Activated CD8-positive, alpha-beta memory T cell treated with anti-CD3 and anti-CD28 coated beads, Interleukin-2, amount 10 ng/mL, durations not matched to agents 7 days and 5 days (primary cell): Measurements from ENCODE around the gene C1orf53. TPM values are rescaled to one million over a fixed set of nuclear protein-coding genes. Genes with fewer than 3 reads are reported as not detected.
"Not testable (repeated sequence)": the region's sequence is repeated elsewhere in the genome, so short reads cannot be mapped to it uniquely, and the experiment has no call there.

Experiments used
- ATAC-seq: fragments of 150-1000 bp; cut with Tn5 transposase; one replicate; pipeline ENCODE4 v1.10.0; 2021; ENCODE audit warnings: moderate library complexity
- CTCF ChIA-PET: fragments of 350-600 bp; sonication (Branson Sonifier 250); formaldehyde crosslinking; loops from one replicate; lab custom pipeline; 2021; ENCODE audit warnings: antibody characterized with exemption; lab: Charles Lee
- DNase-seq: peaks from one replicate; pipeline ENCODE4 v3.0.0-alpha.2; 2020
- H3K27ac Mint-ChIP-seq: one replicate; pipeline ENCODE4 v1.8.0; 2021; ENCODE audit warnings: mild to moderate bottlenecking, mixed read lengths
- H3K27me3 Mint-ChIP-seq: one replicate; pipeline ENCODE4 v1.8.0; 2021; ENCODE audit warnings: mixed read lengths
- H3K36me3 Mint-ChIP-seq: one replicate; pipeline ENCODE4 v1.8.0; 2021; ENCODE audit warnings: mild to moderate bottlenecking, mixed read lengths
- H3K4me1 Mint-ChIP-seq: one replicate; pipeline ENCODE4 v1.8.0; 2021; ENCODE audit warnings: mixed read lengths
- H3K4me3 Mint-ChIP-seq: one replicate; pipeline ENCODE4 v1.8.0; 2021; ENCODE audit warnings: mild to moderate bottlenecking, moderate library complexity, mixed read lengths
- H3K9me3 Mint-ChIP-seq: one replicate; pipeline ENCODE4 v1.8.0; 2022; ENCODE audit warnings: low read depth, mixed read lengths
- total RNA-seq, 2 experiments: library from RNA; stranded (reverse); gene quantifications; one replicate each; pipeline ENCODE4 v1.2.3, GENCODE V29; 2021

The C1orf53 gene
- total RNA-seq: 1 to 10 TPM in 1 of 2 experiments, under 1 TPM in 1; 0.55 to 2.5 TPM

DNA sequence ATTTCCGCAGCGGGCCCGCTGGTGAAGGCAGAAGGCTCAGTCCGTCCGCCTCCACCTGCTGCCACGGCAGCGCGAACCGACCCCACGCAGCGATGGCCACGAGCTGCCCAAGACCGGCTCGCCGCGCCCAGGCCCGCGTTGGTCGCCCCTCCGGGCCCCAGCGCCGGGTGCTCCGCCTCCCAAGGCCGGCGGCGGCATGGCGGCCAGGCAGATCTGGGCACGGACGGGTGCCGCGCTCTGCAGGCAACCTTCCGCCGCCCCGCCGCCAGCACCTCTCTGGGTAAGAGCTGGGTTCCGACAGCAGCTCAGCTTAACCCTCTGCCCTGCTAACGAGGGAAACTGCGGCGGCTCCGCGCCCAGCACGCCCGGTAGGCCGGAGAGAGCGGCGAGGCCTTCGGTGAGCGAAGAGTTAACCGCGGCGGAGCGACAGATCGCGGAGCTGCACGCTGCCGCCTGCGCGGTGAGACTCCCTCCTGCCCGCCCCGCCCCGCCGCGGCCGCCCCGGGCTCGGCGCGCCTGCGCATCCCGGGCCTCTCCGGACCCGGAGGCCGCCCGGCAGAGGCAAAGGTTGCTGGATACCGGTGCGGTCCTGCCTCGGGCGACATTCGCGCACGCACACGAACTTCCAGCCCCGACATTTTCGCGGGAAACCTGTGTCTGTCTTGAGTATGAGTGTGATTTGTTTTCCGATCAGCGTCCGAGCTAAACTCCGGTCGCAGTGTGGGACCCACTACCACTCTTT, at the start of gene C1orf53:
Gene C1orf53 (plus strand): TSS at position 177 of the 742 bp plus-strand sequence. CDS start 20 bp downstream, at position 197.
- Mint-ChIP-seq H3K27ac (peak within 1 kb of the TSS; percentile 78), H3K9me3 (no peaks in the 10 kb centered on the region), H3K36me3 (no peaks in the 10 kb centered on the region), H3K27me3 (peaks cover 54% of the 10 kb centered on the region), H3K4me1 (peaks cover 16% of the 10 kb centered on the region), H3K4me3 (peak within 1 kb of the TSS; percentile 81)
- ATAC-seq (peak; percentile 97), DNase-seq (peak; percentile 82)
- CTCF ChIA-PET: interaction anchor here (0.6 to 4.6 kb wide), 11 partner anchors 9 to 383 kb away, joined by 3 to 50 read pairs (median 5); partner anchors contain the start of genes DENND1B and LHX9

DNA sequence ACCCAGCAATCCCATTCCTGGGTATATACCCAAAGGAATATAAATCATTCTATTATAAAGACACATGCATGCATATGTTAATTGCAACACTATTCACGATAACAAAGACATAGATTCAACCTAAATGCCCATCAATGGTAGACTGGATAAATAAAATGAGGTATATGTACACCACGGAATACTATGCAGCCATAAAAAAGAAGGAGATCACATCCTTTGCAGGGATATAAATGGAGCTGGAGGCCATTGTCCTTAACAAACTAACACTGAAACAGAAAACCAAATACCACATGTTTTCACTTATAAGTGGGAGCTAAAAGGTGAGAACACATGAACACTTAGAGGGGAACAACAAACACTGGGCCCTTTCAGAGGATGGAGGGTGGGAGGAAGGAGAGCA, 46.7 kb upstream of the C1orf53 start:
- not testable (repeated sequence) for H3K4me1 Mint-ChIP-seq, H3K4me3 Mint-ChIP-seq, H3K27ac Mint-ChIP-seq, ATAC-seq, DNase-seq, H3K27me3 Mint-ChIP-seq, H3K9me3 Mint-ChIP-seq, H3K36me3 Mint-ChIP-seq
- CTCF ChIA-PET: interaction anchor here (1.2 to 2.6 kb wide), 3 partner anchors 13 to 240 kb away, joined by 3 to 7 read pairs (median 4); no protein-coding TSS in a partner anchor

DNA sequence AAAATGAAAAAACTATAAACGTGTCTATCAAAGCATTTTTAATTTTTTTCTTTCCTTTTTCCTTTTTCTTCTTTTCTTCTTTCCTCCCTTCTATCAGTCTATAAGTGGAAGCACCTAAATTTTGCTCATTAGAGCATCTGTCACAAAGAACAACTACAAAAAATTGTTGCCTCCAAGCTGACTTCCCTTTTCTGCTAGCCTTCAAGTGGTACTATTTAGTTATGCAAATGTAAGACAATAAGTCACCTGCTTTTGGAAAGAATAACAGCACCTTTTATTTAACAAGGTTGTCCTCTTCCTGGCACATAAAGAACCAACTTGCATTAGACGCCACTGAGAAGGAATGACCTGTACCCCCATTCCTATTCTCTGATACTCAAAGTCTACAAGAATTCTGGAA, 45.0 kb upstream of the C1orf53 start:
- Mint-ChIP-seq H3K27me3 (no peaks in the 10 kb centered on the region), H3K27ac (no peak overlapping the region), H3K4me3 (no peak overlapping the region), H3K9me3 (no peaks in the 10 kb centered on the region), H3K4me1 (no peaks in the 10 kb centered on the region), H3K36me3 (peaks cover 3% of the 10 kb centered on the region)
- DNase-seq (no peak), ATAC-seq (no peak)
- CTCF ChIA-PET: interaction anchor here (2.6 kb wide), 1 partner anchor 11 kb away, joined by 13 read pairs; no protein-coding TSS in a partner anchor

DNA sequence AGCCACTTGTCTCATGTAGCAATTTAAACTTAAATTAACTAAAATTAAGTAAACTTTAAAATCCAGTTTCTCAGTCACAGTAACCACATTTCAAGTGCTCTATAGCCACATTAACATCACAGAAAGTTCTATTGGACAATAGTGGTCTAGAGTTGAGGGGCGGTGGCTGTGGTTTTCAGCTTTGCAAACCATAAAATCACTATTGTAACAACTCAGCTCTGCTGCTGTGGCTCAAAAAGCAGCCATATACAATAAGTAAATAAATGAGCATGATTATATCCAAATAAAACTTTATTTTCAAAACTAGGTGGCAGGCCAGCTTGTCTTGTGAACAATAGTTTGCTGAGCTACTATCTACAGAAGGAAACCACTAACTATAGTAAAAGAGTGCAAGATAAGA, 43.4 kb upstream of the C1orf53 start:
- ATAC-seq (no peak), DNase-seq (no peak)
- Mint-ChIP-seq H3K4me1 (no peaks in the 10 kb centered on the region), H3K27ac (no peak overlapping the region), H3K27me3 (no peaks in the 10 kb centered on the region), H3K9me3 (no peaks in the 10 kb centered on the region), H3K36me3 (peaks cover 3% of the 10 kb centered on the region), H3K4me3 (no peak overlapping the region)
- CTCF ChIA-PET: interaction anchor here (1.1 to 2.6 kb wide), 3 partner anchors 10 to 333 kb away, joined by 3 to 13 read pairs (median 3); no protein-coding TSS in a partner anchor

DNA sequence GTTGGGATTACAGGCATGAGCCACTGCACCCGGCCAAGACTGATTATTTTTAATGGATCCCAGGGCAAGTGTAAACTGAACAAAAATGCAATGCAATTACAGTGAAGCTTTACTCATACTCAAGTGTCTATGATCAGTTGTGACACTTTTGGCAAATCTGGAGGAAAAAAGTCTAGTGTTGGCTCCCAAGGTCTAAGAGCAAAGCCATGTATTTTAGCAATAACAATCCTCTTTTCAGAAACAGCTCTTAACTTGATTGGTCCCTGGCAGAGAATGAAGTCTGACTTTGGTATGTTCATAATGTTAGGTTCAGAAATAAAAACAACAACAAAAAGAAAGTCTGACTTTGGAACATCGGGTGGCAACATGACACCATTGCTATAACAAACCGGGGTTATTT, 40.2 kb upstream of the C1orf53 start:
- H3K4me1 Mint-ChIP-seq: no peaks in the 10 kb centered on the region
- CTCF ChIA-PET: no interaction called here
- ATAC-seq (no peak), DNase-seq (no peak)
- no peak overlapping the region for H3K27ac Mint-ChIP-seq
- peaks cover 3% of the 10 kb centered on the region for H3K27me3 Mint-ChIP-seq
- no peaks in the 10 kb centered on the region for H3K36me3 Mint-ChIP-seq
- H3K9me3 Mint-ChIP-seq: no peaks in the 10 kb centered on the region
- no peak overlapping the region for H3K4me3 Mint-ChIP-seq

DNA sequence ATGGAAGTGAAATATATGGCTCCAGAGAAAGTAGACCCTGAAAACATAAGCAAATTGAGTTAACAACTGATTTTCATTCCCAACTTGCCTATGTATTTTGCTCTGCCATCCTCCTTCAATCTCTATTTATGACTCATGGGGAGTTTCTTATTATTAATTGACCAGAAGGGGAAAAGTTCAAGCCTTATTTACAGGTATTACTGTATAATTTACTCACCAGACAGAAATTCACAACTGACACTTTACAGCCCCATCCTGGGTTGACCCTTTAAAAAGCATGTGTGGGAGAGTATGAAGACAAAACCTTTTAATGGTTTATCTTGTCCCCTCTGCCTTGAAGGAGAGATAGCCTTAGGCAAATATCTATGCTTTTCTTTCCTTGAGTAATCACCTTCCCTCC, 39.8 kb upstream of the C1orf53 start:
- CTCF ChIA-PET: no interaction called here
- Mint-ChIP-seq H3K36me3 (no peaks in the 10 kb centered on the region), H3K4me1 (no peaks in the 10 kb centered on the region), H3K27ac (no peak overlapping the region), H3K9me3 (no peaks in the 10 kb centered on the region), H3K4me3 (no peak overlapping the region), H3K27me3 (peaks cover 3% of the 10 kb centered on the region)
- DNase-seq (no peak), ATAC-seq (no peak)

DNA sequence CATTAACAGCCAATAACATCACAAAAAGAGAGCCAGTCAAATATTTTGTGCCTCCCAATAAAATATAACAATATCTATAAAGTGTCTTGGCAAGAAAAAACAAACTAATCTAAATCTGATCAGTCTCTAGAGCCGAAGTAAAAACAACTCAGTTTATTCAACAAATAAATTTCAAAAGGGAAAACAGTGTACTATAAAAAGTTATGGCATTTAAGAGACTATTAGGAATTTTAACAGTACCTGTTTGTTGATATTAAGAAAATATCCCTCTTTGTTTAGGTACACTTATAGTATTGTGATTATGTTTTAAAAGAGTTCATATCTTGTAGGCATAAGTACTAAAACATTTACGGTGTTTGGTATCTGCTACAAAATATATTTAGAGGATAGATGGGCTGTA, 36.6 kb upstream of the C1orf53 start:
- Mint-ChIP-seq H3K4me3 (no peak overlapping the region), H3K36me3 (no peaks in the 10 kb centered on the region), H3K4me1 (peaks cover 1% of the 10 kb centered on the region), H3K27ac (no peak overlapping the region), H3K9me3 (no peaks in the 10 kb centered on the region), H3K27me3 (peaks cover 3% of the 10 kb centered on the region)
- ATAC-seq (no peak), DNase-seq (no peak)
- CTCF ChIA-PET: no interaction called here

DNA sequence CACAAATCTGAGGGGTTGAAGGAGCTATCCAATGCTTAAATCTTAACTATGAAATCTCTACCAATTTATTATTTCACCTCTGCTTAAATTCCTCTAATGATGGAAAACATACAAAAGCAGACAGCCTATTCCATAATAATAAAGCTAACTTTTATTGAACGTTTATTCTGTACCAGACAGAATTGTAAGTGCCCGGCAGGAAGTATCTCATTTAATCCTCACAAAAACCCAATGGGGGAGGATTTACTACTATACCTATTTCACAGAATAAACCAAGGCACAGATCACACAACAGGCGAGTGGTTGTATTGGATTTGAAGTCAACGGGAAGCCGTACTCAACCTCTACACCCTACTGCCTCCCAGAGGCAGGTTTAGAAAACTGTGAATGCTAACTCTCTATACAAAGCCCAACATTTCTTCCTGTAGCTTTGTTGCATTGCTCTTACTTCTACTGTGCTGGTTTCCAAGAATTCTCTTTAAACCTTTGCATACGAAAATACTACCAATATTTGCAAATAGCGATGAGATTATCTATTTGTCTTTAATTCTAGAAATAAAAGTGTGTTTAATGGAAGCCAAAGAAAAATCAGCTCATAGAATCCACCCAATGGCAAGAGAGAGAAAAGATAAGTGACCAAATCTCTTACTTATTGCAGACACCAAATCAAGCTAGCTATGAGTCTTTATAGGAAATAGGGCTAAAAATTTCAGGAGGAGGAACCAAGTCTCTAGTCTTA, 33.5 kb upstream of the C1orf53 start:
- ATAC-seq: peak; percentile 93

DNA sequence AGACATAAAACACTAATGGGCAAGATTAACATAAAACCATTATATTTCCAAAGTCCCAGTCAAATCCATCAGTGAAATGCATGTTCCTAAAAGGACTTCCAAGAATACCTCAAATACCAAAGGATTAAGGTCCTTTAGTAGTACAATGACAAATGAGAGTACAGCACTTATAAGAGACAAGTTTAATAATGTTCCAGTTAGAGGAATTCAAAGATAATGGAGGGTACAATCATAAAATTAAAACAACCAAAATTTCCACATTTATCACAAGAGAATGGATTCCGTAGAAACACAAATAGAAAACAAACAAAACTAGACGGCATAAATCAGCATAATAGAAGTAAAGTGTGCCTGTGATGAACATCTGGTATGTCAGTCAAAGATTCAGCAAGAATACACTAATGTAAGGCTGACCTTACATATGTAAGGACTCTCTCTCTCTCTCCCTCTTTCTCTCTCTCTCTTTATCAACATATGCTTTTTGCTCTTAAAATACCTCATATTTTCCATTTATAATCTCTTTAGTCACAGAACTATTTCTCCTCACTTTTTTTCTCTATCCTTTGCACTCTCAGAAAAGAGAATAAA, 32.8 kb upstream of the C1orf53 start:
- ATAC-seq: no peak
- Mint-ChIP-seq H3K4me3 (no peak overlapping the region), H3K27ac (no peak overlapping the region), H3K27me3 (peaks cover 6% of the 10 kb centered on the region), H3K4me1 (peaks cover 1% of the 10 kb centered on the region), H3K9me3 (no peaks in the 10 kb centered on the region), H3K36me3 (no peaks in the 10 kb centered on the region)
- CTCF ChIA-PET: interaction anchor here (0.6 to 2.1 kb wide), 31 partner anchors 8 to 597 kb away, joined by 3 to 23 read pairs (median 4); no protein-coding TSS in a partner anchor
- DNase-seq: no peak

More for the DNA sequence above, 33.5 kb upstream of the C1orf53 start:
- Mint-ChIP-seq H3K27me3 (peaks cover 6% of the 10 kb centered on the region), H3K4me3 (no peak overlapping the region), H3K4me1 (peaks cover 1% of the 10 kb centered on the region), H3K36me3 (no peaks in the 10 kb centered on the region), H3K9me3 (no peaks in the 10 kb centered on the region), H3K27ac (no peak overlapping the region)
- peak; percentile 52 for DNase-seq
- CTCF ChIA-PET: interaction anchor here (0.6 to 2.1 kb wide), 37 partner anchors 9 to 598 kb away, joined by 3 to 23 read pairs (median 3); partner anchors contain the start of gene LHX9

DNA sequence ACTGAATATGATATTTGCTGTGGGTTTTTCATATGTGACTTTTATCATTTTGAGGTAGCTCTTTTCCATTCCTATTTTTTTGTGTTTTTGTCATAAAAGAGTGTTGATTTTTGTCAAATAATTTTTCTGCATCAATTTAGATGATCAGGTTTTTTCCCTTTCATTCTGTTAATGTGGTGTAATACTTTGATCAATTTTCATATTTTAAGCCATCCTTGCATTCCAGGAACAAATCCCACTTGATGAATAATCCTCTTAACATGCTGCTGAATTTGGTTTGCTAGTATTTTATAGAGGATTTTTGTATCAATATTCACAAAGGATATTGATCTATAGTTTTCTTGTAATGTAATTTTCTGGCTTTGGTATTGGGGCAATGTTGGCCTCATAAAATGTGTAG, 25.5 kb upstream of the C1orf53 start:
- no peak for ATAC-seq
- H3K27ac Mint-ChIP-seq: no peak overlapping the region
- peaks cover 8% of the 10 kb centered on the region for H3K9me3 Mint-ChIP-seq
- DNase-seq: no peak
- no peak overlapping the region for H3K4me3 Mint-ChIP-seq
- CTCF ChIA-PET: interaction anchor here (1.6 kb wide), 1 partner anchor 8 kb away, joined by 5 read pairs; no protein-coding TSS in a partner anchor
- no peaks in the 10 kb centered on the region for H3K4me1 Mint-ChIP-seq
- H3K27me3 Mint-ChIP-seq: peaks cover 26% of the 10 kb centered on the region
- peaks cover 6% of the 10 kb centered on the region for H3K36me3 Mint-ChIP-seq

DNA sequence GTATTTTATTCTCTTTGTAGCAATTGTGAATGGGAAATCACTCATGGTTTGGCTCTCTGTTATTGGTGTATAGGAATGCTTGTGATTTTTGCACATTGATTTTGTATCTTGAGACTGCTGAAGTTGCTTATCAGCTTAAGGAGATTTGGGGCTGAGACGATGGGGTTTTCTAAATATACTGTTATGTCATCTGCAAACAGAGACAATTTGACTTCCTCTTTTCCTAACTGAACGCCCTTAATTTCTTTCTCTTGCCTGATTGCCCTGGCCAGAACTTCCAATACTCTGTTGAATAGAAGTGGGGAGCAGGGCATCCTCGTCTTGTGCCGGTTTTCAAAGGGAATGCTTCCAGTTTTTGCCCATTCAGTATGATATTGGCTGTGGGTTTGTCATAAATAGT, 22.0 kb upstream of the C1orf53 start:
- not testable (repeated sequence) for H3K9me3 Mint-ChIP-seq, H3K4me1 Mint-ChIP-seq, H3K27ac Mint-ChIP-seq, ATAC-seq, DNase-seq, H3K36me3 Mint-ChIP-seq, H3K4me3 Mint-ChIP-seq
- CTCF ChIA-PET: interaction anchor here (1.5 kb wide), 1 partner anchor 12 kb away, joined by 3 read pairs; no protein-coding TSS in a partner anchor
- H3K27me3 Mint-ChIP-seq: peaks cover 45% of the 10 kb centered on the region

DNA sequence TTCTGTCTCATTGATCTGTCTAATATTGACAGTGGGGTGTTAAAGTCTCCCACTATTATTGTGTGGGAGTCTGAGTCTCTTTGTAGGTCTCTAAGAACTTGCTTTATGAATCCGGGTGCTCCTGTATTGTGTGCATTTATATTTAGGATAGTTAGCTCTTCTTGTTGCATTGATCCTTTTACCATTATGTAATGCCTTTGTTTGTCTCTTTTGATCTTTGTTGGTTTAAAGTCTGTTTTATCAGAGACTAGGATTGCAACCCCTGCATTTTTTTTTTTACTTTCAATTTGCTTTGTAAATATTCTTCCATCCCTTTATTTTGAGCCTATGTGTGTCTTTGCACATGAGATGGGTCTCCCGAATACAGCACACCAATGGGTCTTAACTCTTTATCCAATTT, 20.2 kb upstream of the C1orf53 start:
- peaks cover 46% of the 10 kb centered on the region for H3K27me3 Mint-ChIP-seq
- CTCF ChIA-PET, H3K4me3 Mint-ChIP-seq, ATAC-seq, H3K9me3 Mint-ChIP-seq, H3K27ac Mint-ChIP-seq, DNase-seq, H3K36me3 Mint-ChIP-seq, H3K4me1 Mint-ChIP-seq: not testable (repeated sequence)

DNA sequence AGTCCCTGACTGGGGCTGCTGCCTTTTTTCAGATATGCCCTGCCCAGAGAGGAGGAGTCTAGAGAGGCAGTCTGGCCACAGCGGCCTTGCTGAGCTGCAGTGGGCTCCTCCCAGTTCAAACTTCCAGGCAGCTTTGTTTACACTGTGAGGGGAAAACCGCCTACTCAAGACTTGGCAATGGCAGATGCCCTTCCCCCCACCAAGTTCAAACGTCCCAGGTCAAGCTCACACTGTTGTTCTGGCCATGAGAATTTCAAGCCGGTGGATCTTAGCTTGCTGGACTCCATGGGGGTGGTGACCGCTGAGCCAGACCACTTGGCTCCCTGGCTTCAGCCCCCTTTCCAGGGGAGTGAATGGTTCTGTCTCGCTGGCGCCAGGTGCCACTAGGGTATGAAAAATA, 18.3 kb upstream of the C1orf53 start:
- CTCF ChIA-PET: interaction anchor here (1.3 kb wide), 1 partner anchor 15 kb away, joined by 4 read pairs; no protein-coding TSS in a partner anchor
- no peak for ATAC-seq

More for the DNA sequence above, 18.3 kb upstream of the C1orf53 start:
- peaks cover 1% of the 10 kb centered on the region for H3K36me3 Mint-ChIP-seq
- no peak overlapping the region for H3K4me3 Mint-ChIP-seq
- H3K9me3 Mint-ChIP-seq: no peaks in the 10 kb centered on the region
- no peaks in the 10 kb centered on the region for H3K4me1 Mint-ChIP-seq
- DNase-seq: no peak
- H3K27me3 Mint-ChIP-seq: peaks cover 48% of the 10 kb centered on the region
- H3K27ac Mint-ChIP-seq: no peak overlapping the region
